K562 (cell line): ENCODE measurements around the gene TESK2. TPM values are rescaled to one million over a fixed set of nuclear protein-coding genes. Genes with fewer than 3 reads are reported as not detected.

Experiments used
- CTBP1 ChIP-seq: fragments of 450-650 bp; IDR thresholded peaks from 2 replicates; pipeline ENCODE4 v1.6.1; 2016; ENCODE audit warnings: borderline replicate concordance
- CTCF ChIP-seq, 3 experiments: IDR thresholded peaks in 2 of 3; conservative IDR thresholded peaks in 1 of 3; 2 replicates each; pipeline ENCODE4 v1.5.1; 2011 to 2012; ENCODE audit warnings: low read length in 3 of 3, mild to moderate bottlenecking in 3 of 3, control low read depth in 2 of 3, improper control_type of control experiment in 1 of 3, inconsistent platforms in 1 of 3, low read depth in 1 of 3, mixed read lengths in 1 of 3, moderate library complexity in 1 of 3; ENCODE audit not compliant: insufficient read depth in 2 of 3
- NCOA2 ChIP-seq, 2 experiments: fragments of 450-650 bp; IDR thresholded peaks; 2 replicates each; pipeline ENCODE4 v1.6.1; 2018; ENCODE audit warnings: mild to moderate bottlenecking in 2 of 2, moderate library complexity in 1 of 2; ENCODE audit not compliant: partially characterized antibody in 2 of 2
- OTX1 ChIP-seq: fragments of 450-650 bp; formaldehyde crosslinking; IDR thresholded peaks from 2 replicates; pipeline ENCODE4 v1.4.0; 2022; ENCODE audit warnings: mild to moderate bottlenecking
- RBM25 ChIP-seq: fragments of 200-400 bp; formaldehyde crosslinking; IDR thresholded peaks from 2 replicates; pipeline ENCODE4 v1.6.1; 2018; ENCODE audit warnings: low read length, low read depth, moderate library complexity; ENCODE audit not compliant: severe bottlenecking
- SRSF1 ChIP-seq: fragments of 200-400 bp; formaldehyde crosslinking; IDR thresholded peaks from 2 replicates; pipeline ENCODE4 v1.6.1; 2017; ENCODE audit warnings: mild to moderate bottlenecking, low read depth, low read length, moderate library complexity
- TSHZ1 ChIP-seq: fragments of 250-450 bp; sonication (Bioruptor Pico); IDR thresholded peaks from 2 replicates; pipeline ENCODE4 v1.4.0; 2020; ENCODE audit warnings: mild to moderate bottlenecking, moderate library complexity
- ZKSCAN8 ChIP-seq: fragments of 200-800 bp; sonication (Bioruptor generic); IDR thresholded peaks from 2 replicates; pipeline ENCODE4 v1.6.1; 2016; ENCODE audit warnings: missing genetic modification characterization, missing compliant biosample characterization
- ZNF318 ChIP-seq, 2 experiments: fragments of 450-650 bp; IDR thresholded peaks; 2 replicates each; pipeline ENCODE4 v1.6.1; 2016; ENCODE audit warnings: mild to moderate bottlenecking in 2 of 2, borderline replicate concordance in 1 of 2, low read depth in 1 of 2, moderate library complexity in 1 of 2
- ZNF445 ChIP-seq: fragments of 250-450 bp; sonication (Bioruptor Pico); IDR thresholded peaks from 2 replicates; pipeline ENCODE4 v1.4.0; 2020; ENCODE audit warnings: low read depth, mild to moderate bottlenecking, moderate library complexity
- ZNF589 ChIP-seq: fragments of 200-800 bp; sonication (Bioruptor generic); IDR thresholded peaks from 2 replicates; pipeline ENCODE4 v1.6.1; 2016; ENCODE audit warnings: low read depth, missing genetic modification characterization, missing compliant biosample characterization
- ZNF644 ChIP-seq: fragments of 200-800 bp; sonication (Bioruptor generic); IDR thresholded peaks from 2 replicates; pipeline ENCODE4 v1.6.1; 2016; ENCODE audit warnings: low read depth, missing genetic modification characterization, missing compliant biosample characterization
- polyA plus RNA-seq, 8 experiments: library from polyadenylated mRNA; depleted of rRNA in 4 of 8; stranded (reverse) in 5 of 8; unstranded in 3 of 8; fragments of >200 nt; fragmentation: Nextera tagmentation in 2 of 8; fragmentation: Illumina TruSeq in 1 of 8; extraction: Ambion mirVana in 2 of 8; extraction: Trizol in 1 of 8; gene quantifications; 2 replicates each; pipeline versions ENCODE4 v1.2.1 to v1.2.3, GENCODE V29; 2011 to 2014; ENCODE audit warnings: inconsistent platforms in 1 of 8, missing spikeins in 1 of 8
- total RNA-seq, 7 experiments: library from RNA; depleted of rRNA in 6 of 7; stranded (reverse); fragments of >200 nt in 6 of 7; fragmentation: Illumina TruSeq in 2 of 7; extraction: Trizol in 2 of 7; gene quantifications; 2 replicates each; pipeline versions ENCODE4 v1.2.1 to v1.2.3, GENCODE V29; 2011 to 2021; ENCODE audit warnings: low replicate concordance in 1 of 7

Gene TESK2
- total and polyA plus RNA-seq, 9 of the 15 experiments (the other 6 are each of a cell fraction or from before 2014, with no cell fraction given) = 1.6 to 5.3 (median 3.7) TPM

- TF ChIP-seq ZNF644 (tag) = no peak
- no peak for TF ChIP-seq SRSF1
- no peak; the same call in 1 of the 2 replicates for TF ChIP-seq OTX1
- TF ChIP-seq CTCF (IDR thresholded peaks at IDR 0.05 in 2 of 3, conservative IDR thresholded peaks at IDR 0.05 in 1 of 3; ENCODE audit: insufficient read depth in 2 of 3, low read depth in 1 of 3, low read length in 3 of 3) = 0 out of 6 replicates have a peak, but pooled peaks of 2 of the 3 experiments have one; percentile 5
- no peak for TF ChIP-seq ZNF445 (CRISPR knock-in tag)
- no peak for TF ChIP-seq ZNF589 (CRISPR knock-in tag)
- no peak for TF ChIP-seq ZNF318 (IDR thresholded peaks at IDR 0.05; ENCODE audit: borderline replicate concordance in 1 of 2, low read depth in 1 of 2)
- TF ChIP-seq TSHZ1 (CRISPR knock-in tag) = no peak
- TF ChIP-seq NCOA2 (IDR thresholded peaks at IDR 0.05; ENCODE audit: partially characterized antibody in 2 of 2) = no peak
- TF ChIP-seq ZKSCAN8 (CRISPR knock-in tag) = no peak
- peak; percentile 30; the same call in 1 of the 2 replicates for TF ChIP-seq CTBP1
- no peak for TF ChIP-seq RBM25
Observed at GRCh38 chr1:45490626-45491486, at the start of gene TESK2 (continued).
